HG03025 (cell line): ENCODE data around the gene GRM4.
"Not testable (repeated sequence)": the region's sequence is repeated elsewhere in the genome, so short reads cannot be mapped to it uniquely, and the experiment has no call there.

ENCODE experiments used
- ATAC-seq: cut with Tn5 transposase; IDR thresholded peaks from one replicate; pipeline ENCODE4 v1.9.1; 2021; ENCODE audit warnings: mild to moderate bottlenecking, moderate library complexity; ENCODE audit not compliant: unreplicated experiment, low FRiP score

The GRM4 gene

GRCh38 chr6:34050691-34051090 lies 95.2 kb downstream of the GRM4 start:
- no peak for ATAC-seq

- no peak for ATAC-seq
Observed at GRCh38 chr6:34049395-34050342, 96.2 kb downstream of the GRM4 start.

GRCh38 chr6:34047913-34048867 lies 97.7 kb downstream of the GRM4 start:
- no peak for ATAC-seq

- no peak for ATAC-seq
Observed at GRCh38 chr6:34046617-34047016, 99.3 kb downstream of the GRM4 start.

- ATAC-seq, result no peak
Observed at GRCh38 chr6:34045771-34046170, 100.1 kb downstream of the GRM4 start.

- ATAC-seq, result no peak
Observed at GRCh38 chr6:34044945-34045595, 100.8 kb downstream of the GRM4 start.

GRCh38 chr6:34043359-34043758 lies 102.5 kb downstream of the GRM4 start:
- ATAC-seq, result no peak

GRCh38 chr6:34041998-34042397 lies 103.9 kb downstream of the GRM4 start:
- ATAC-seq, result not testable (repeated sequence)

GRCh38 chr6:34041385-34041784 lies 104.5 kb downstream of the GRM4 start:
- ATAC-seq, result no peak

- ATAC-seq, result no peak
Observed at GRCh38 chr6:34039943-34040342, 105.9 kb downstream of the GRM4 start.

GRCh38 chr6:34037151-34037550 lies 108.7 kb downstream of the GRM4 start:
- no peak for ATAC-seq

- no peak for ATAC-seq
Observed at GRCh38 chr6:34036357-34037069, 109.4 kb downstream of the GRM4 start.

- no peak for ATAC-seq
Observed at GRCh38 chr6:34035704-34036356, 110.1 kb downstream of the GRM4 start.

- ATAC-seq, result no peak
Observed at GRCh38 chr6:34035161-34035560, 110.7 kb downstream of the GRM4 start.

- no peak for ATAC-seq
Observed at GRCh38 chr6:34032856-34033255, 113.0 kb downstream of the GRM4 start.

- ATAC-seq, result no peak
Observed at GRCh38 chr6:34031625-34032383, 114.1 kb downstream of the GRM4 start.

GRCh38 chr6:34030831-34031624 lies 114.9 kb downstream of the GRM4 start:
- no peak for ATAC-seq
